C4-2B (cell line): ENCODE results near the gene PSKH1.

Experiments
- CTCF ChIP-seq: fragments of 450-650 bp; conservative IDR thresholded peaks from 2 replicates; pipeline ENCODE4 v1.5.1; 2017; ENCODE audit warnings: mild to moderate bottlenecking
- ZFX ChIP-seq: fragments of 450-650 bp; IDR thresholded peaks from 2 replicates; pipeline ENCODE4 v1.6.1; 2017

- TF ChIP-seq CTCF: no peak; the same call in 1 of the 2 replicates
- no peak for TF ChIP-seq ZFX
Measured at GRCh38 chr16:67865318-67865717, 27.7 kb upstream of the PSKH1 start.
